SU-DHL-6 (cell line): ENCODE data around the gene UNC5C.

Experiments used
- H2AFZ ChIP-seq: fragments of 200-600 bp; sonication (generic); 2 replicates; pipeline ENCODE4 v1.6.1; 2014; ENCODE audit warnings: low read depth, mild to moderate bottlenecking, moderate library complexity, mixed read lengths, antibody characterized with exemption, low read length; ENCODE audit not compliant: severe bottlenecking
- H3F3A ChIP-seq: fragments of 200-600 bp; shearing (Covaris generic); 2 replicates; pipeline ENCODE4 v1.6.0; 2016; ENCODE audit warnings: antibody characterized with exemption, mild to moderate bottlenecking; ENCODE audit not compliant: insufficient read depth
- H3K27ac ChIP-seq: fragments of 200-600 bp; sonication (generic); 2 replicates; pipeline ENCODE4 v1.5.1; 2016; ENCODE audit warnings: low read depth, mild to moderate bottlenecking, low read length, moderate library complexity, mixed read lengths
- H3K27me3 ChIP-seq: fragments of 200-600 bp; sonication (generic), shearing (Covaris generic); 2 replicates; pipeline ENCODE4 v1.6.0; 2014; ENCODE audit warnings: mild to moderate bottlenecking, low read length
- H3K36me3 ChIP-seq: fragments of 200-600 bp; sonication (generic); 2 replicates; pipeline ENCODE4 v1.6.1; 2014; ENCODE audit warnings: mild to moderate bottlenecking, low read length, mixed read lengths
- H3K4me2 ChIP-seq: fragments of 300-600, 200-600 bp; shearing (Covaris generic), sonication (generic); 2 replicates; pipeline ENCODE4 v1.6.0; 2014; ENCODE audit warnings: low read length, low read depth, mild to moderate bottlenecking; ENCODE audit not compliant: poor library complexity, severe bottlenecking
- H3K4me3 ChIP-seq: fragments of 200-600 bp; sonication (generic); 2 replicates; pipeline ENCODE4 v1.5.1; 2014; ENCODE audit warnings: antibody characterized with exemption, low read length, mild to moderate bottlenecking, mixed read lengths; ENCODE audit not compliant: insufficient read depth, poor library complexity, severe bottlenecking
- H3K79me2 ChIP-seq: fragments of 200-600 bp; sonication (generic); 2 replicates; pipeline ENCODE4 v1.6.1; 2014; ENCODE audit warnings: mild to moderate bottlenecking, low read length, moderate library complexity; ENCODE audit not compliant: insufficient read depth
- H3K9ac ChIP-seq: fragments of 200-600 bp; sonication (generic); 2 replicates; pipeline ENCODE4 v1.7.0; 2014; ENCODE audit warnings: mild to moderate bottlenecking, low read length
- H3K9me2 ChIP-seq: fragments of 200-600 bp; sonication (generic); replicated peaks from 2 replicates; pipeline ENCODE4 v1.6.1; 2014; ENCODE audit warnings: low read length; ENCODE audit not compliant: insufficient read depth
- H3K9me3 ChIP-seq: fragments of 200-600 bp; sonication (generic); 2 replicates; pipeline ENCODE4 v1.6.1; 2014; ENCODE audit warnings: low read length, mixed read lengths; ENCODE audit not compliant: insufficient read depth
- H4K20me1 ChIP-seq: fragments of 200-600 bp; sonication (generic); 2 replicates; pipeline ENCODE4 v1.6.1; 2014; ENCODE audit warnings: low read depth, mild to moderate bottlenecking, antibody characterized with exemption, low read length, moderate library complexity, mixed read lengths
- CTCF ChIP-seq: fragments of 200-600 bp; sonication (generic); IDR thresholded peaks from one replicate; pipeline ENCODE4 v1.5.1; 2017; ENCODE audit warnings: antibody characterized with exemption, mild to moderate bottlenecking, low read length, moderate library complexity; ENCODE audit not compliant: insufficient read depth, poor library complexity, severe bottlenecking
- EZH2phosphoT487 ChIP-seq: fragments of 200-600 bp; sonication (generic), shearing (Covaris generic); conservative IDR thresholded peaks from 2 replicates; pipeline ENCODE4 v1.6.1; 2018; ENCODE audit warnings: mild to moderate bottlenecking, antibody characterized with exemption, low read length, moderate library complexity, mixed read lengths

The UNC5C gene

GRCh38 chr4:95537191-95537590 is 11.6 kb downstream of the UNC5C start:
- Histone ChIP-seq H3K27ac (no peak overlapping the region), H3K9ac (no peak overlapping the region), H3F3A (no peaks in the 10 kb centered on the region)

GRCh38 chr4:95536650-95537049 is 12.1 kb downstream of the UNC5C start:
- Histone ChIP-seq H3K79me2 (no peaks in the 10 kb centered on the region), H3K4me3 (no peak overlapping the region), H4K20me1 (no peaks in the 10 kb centered on the region), H3K4me2 (no peak overlapping the region), H3K9me2 (no peaks in the 10 kb centered on the region), H3K27me3 (no peaks in the 10 kb centered on the region), H3K9ac (no peak overlapping the region), H3F3A (no peaks in the 10 kb centered on the region), H3K36me3 (no peaks in the 10 kb centered on the region), H2AFZ (no peak overlapping the region), H3K9me3 (no peaks in the 10 kb centered on the region), H3K27ac (no peak overlapping the region)
- TF ChIP-seq CTCF (no peak), EZH2phosphoT487 (no peak)

More at GRCh38 chr4:95537191-95537590, 11.6 kb downstream of the UNC5C start:
- no peak overlapping the region for H3K4me3 ChIP-seq
- H3K9me3 ChIP-seq = no peaks in the 10 kb centered on the region
- H3K79me2 ChIP-seq = no peaks in the 10 kb centered on the region
- H3K27me3 ChIP-seq = no peaks in the 10 kb centered on the region
- H3K4me2 ChIP-seq = no peak overlapping the region
- no peak for TF ChIP-seq EZH2phosphoT487
- no peaks in the 10 kb centered on the region for H3K36me3 ChIP-seq
- no peak overlapping the region for H2AFZ ChIP-seq
- H3K9me2 ChIP-seq = no peaks in the 10 kb centered on the region
- no peaks in the 10 kb centered on the region for H4K20me1 ChIP-seq

GRCh38 chr4:95535180-95535579 is 13.6 kb downstream of the UNC5C start:
- H3K9me2 ChIP-seq = no peaks in the 10 kb centered on the region
- TF ChIP-seq CTCF (no peak), EZH2phosphoT487 (no peak)
- no peak overlapping the region for H3K4me3 ChIP-seq
- no peak overlapping the region for H2AFZ ChIP-seq
- H3K9me3 ChIP-seq = no peaks in the 10 kb centered on the region
- no peaks in the 10 kb centered on the region for H4K20me1 ChIP-seq
- no peak overlapping the region for H3K4me2 ChIP-seq
- H3K36me3 ChIP-seq = no peaks in the 10 kb centered on the region
- no peaks in the 10 kb centered on the region for H3K79me2 ChIP-seq
- no peak overlapping the region for H3K9ac ChIP-seq
- no peak overlapping the region for H3K27ac ChIP-seq
- no peaks in the 10 kb centered on the region for H3F3A ChIP-seq
- no peaks in the 10 kb centered on the region for H3K27me3 ChIP-seq

- no peaks in the 10 kb centered on the region for H3K36me3 ChIP-seq
- no peaks in the 10 kb centered on the region for H3K9me2 ChIP-seq
- H3K9ac ChIP-seq = no peak overlapping the region
- no peaks in the 10 kb centered on the region for H3F3A ChIP-seq
- H2AFZ ChIP-seq = no peak overlapping the region
- H3K27me3 ChIP-seq = no peaks in the 10 kb centered on the region
- no peaks in the 10 kb centered on the region for H4K20me1 ChIP-seq
- H3K79me2 ChIP-seq = no peaks in the 10 kb centered on the region
- H3K9me3 ChIP-seq = no peaks in the 10 kb centered on the region
- H3K4me3 ChIP-seq = no peak overlapping the region
- H3K27ac ChIP-seq = no peak overlapping the region
- H3K4me2 ChIP-seq = no peak overlapping the region
- TF ChIP-seq CTCF (no peak), EZH2phosphoT487 (no peak)
These were observed 14.7 kb downstream of the UNC5C start for GRCh38 chr4:95534032-95534431.
